Measurements from ENCODE around the gene GRB2. TPM values are rescaled to one million over a fixed set of nuclear protein-coding genes. Genes with fewer than 3 reads are reported as not detected.

Gene GRB2
- total RNA-seq, 1 donor from 2014 or later, result 320 TPM

GRCh38 chr17:75417054-75417580, 11.6 kb upstream of the GRB2 start:
- H3K4me3 Mint-ChIP-seq, result no peak overlapping the region
- H3K36me3 Mint-ChIP-seq (ENCODE audit: low read depth), result no peaks in the 10 kb centered on the region
- intact Hi-C loops (cut with micrococcal nuclease), result no loop called here
- peaks cover 8% of the 10 kb centered on the region for H3K4me1 Mint-ChIP-seq
- no peaks in the 10 kb centered on the region for H3K27me3 Mint-ChIP-seq
- no peak for DNase-seq
- ChIA-PET CTCF (interaction anchor here (0.7 kb wide), 1 partner anchor 727 kb away, joined by 4 read pairs; no protein-coding TSS in a partner anchor), POLR2A (no interaction called here)
- no peaks in the 10 kb centered on the region for H3K9me3 Mint-ChIP-seq
- H3K27ac Mint-ChIP-seq, result no peak overlapping the region
- TF ChIP-seq CTCF (IDR thresholded peaks at IDR 0.05), result no peak
- no peak for ATAC-seq (ENCODE audit: low read depth)

GRCh38 chr17:75416006-75416405, 10.5 kb upstream of the GRB2 start:
- no peak overlapping the region for H3K4me3 Mint-ChIP-seq
- H3K27ac Mint-ChIP-seq, result no peak overlapping the region
- CTCF ChIA-PET, result interaction anchor here (1.0 kb wide), 1 partner anchor 127 kb away, joined by 4 read pairs; the partner anchor contains the start of gene SLC25A19
- no peak for TF ChIP-seq CTCF (IDR thresholded peaks at IDR 0.05)
- H3K9me3 Mint-ChIP-seq, result no peaks in the 10 kb centered on the region
- H3K27me3 Mint-ChIP-seq, result no peaks in the 10 kb centered on the region
- DNase-seq (no peak), ATAC-seq (ENCODE audit: low read depth) (no peak)
- H3K4me1 Mint-ChIP-seq, result peaks cover 12% of the 10 kb centered on the region
- intact Hi-C loops (cut with micrococcal nuclease), result no loop called here
- POLR2A ChIA-PET, result interaction anchor here (0.7 to 1.9 kb wide), 2 partner anchors 120 to 126 kb away, joined by 7 to 17 read pairs; partner anchors contain the start of gene SLC25A19
- H3K36me3 Mint-ChIP-seq (ENCODE audit: low read depth), result no peaks in the 10 kb centered on the region

- POLR2A ChIA-PET, result interaction anchor here (0.7 to 1.9 kb wide), 3 partner anchors 84 to 125 kb away, joined by 3 to 17 read pairs (median 12); partner anchors contain the start of gene SLC25A19
- no peak overlapping the region for H3K4me3 Mint-ChIP-seq
- no peaks in the 10 kb centered on the region for H3K36me3 Mint-ChIP-seq (ENCODE audit: low read depth)
- no peaks in the 10 kb centered on the region for H3K9me3 Mint-ChIP-seq
- CTCF ChIA-PET, result interaction anchor here (3.4 kb wide), 1 partner anchor 93 kb away, joined by 53 read pairs; no protein-coding TSS in a partner anchor
- DNase-seq (no peak), ATAC-seq (ENCODE audit: low read depth) (no peak)
- no peak overlapping the region for H3K27ac Mint-ChIP-seq
- peaks cover 12% of the 10 kb centered on the region for H3K4me1 Mint-ChIP-seq
- TF ChIP-seq CTCF (IDR thresholded peaks at IDR 0.05), result no peak
- intact Hi-C loops (cut with micrococcal nuclease), result loop anchor here (5.0 kb wide), 1 partner anchor 173 kb away; the partner anchor contains the start of gene MYO15B
- H3K27me3 Mint-ChIP-seq, result no peaks in the 10 kb centered on the region
Observed at GRCh38 chr17:75414488-75414887, 9.0 kb upstream of the GRB2 start.

- TF ChIP-seq CTCF (IDR thresholded peaks at IDR 0.05), result peak; percentile 9
- ATAC-seq (ENCODE audit: low read depth), result peak; percentile 94
- ChIA-PET POLR2A (interaction anchor here (0.5 to 2.4 kb wide), 13 partner anchors 11 to 299 kb away, joined by 3 to 34 read pairs (median 8); partner anchors contain the start of genes GGA3, MIF4GD, SLC25A19 and TMEM94), CTCF (interaction anchor here (0.7 to 3.4 kb wide), 31 partner anchors 16 to 455 kb away, joined by 3 to 53 read pairs (median 4); partner anchors contain the start of genes MIF4GD, NUP85, SLC25A19 and TMEM94)
- H3K36me3 Mint-ChIP-seq (ENCODE audit: low read depth), result no peaks in the 10 kb centered on the region
- intact Hi-C loops (cut with micrococcal nuclease), result loop anchor here (1.0 to 5.0 kb wide), 7 partner anchors 89 to 451 kb away; partner anchors contain the start of genes MYO15B and SLC25A19
- DNase-seq, result peak; percentile 63
- peak overlapping the region; percentile 53 for H3K4me3 Mint-ChIP-seq
- peak overlapping the region; percentile 63 for H3K27ac Mint-ChIP-seq
- peaks cover 12% of the 10 kb centered on the region for H3K4me1 Mint-ChIP-seq
- H3K27me3 Mint-ChIP-seq, result no peaks in the 10 kb centered on the region
- H3K9me3 Mint-ChIP-seq, result no peaks in the 10 kb centered on the region
Observed at GRCh38 chr17:75412455-75413317, 7.2 kb upstream of the GRB2 start.

Data from activated B cell treated with CpG ODN at 0.5 μM for 24 hours (primary cell).